Measurements from ENCODE around the gene KITLG. TPM values are rescaled to one million over a fixed set of nuclear protein-coding genes. Genes with fewer than 3 reads are reported as not detected.

The KITLG gene
- total RNA-seq, 1 donor from 2014 or later, result 13.2 TPM

- H3K4me1 ChIP-seq, result no peaks in the 10 kb centered on the region
- no peak overlapping the region for H3K4me3 ChIP-seq
- no peak for DNase-seq (ENCODE audit: low spot score in 2 of 2)
- TF ChIP-seq CTCF (IDR thresholded peaks at IDR 0.05), result no peak
- no peaks in the 10 kb centered on the region for H3K36me3 ChIP-seq
- intact Hi-C loops (cut with DNase I), result no loop called here
- no peaks in the 10 kb centered on the region for H3K27me3 ChIP-seq
- H3K9me3 ChIP-seq, result no peaks in the 10 kb centered on the region
- H3K27ac ChIP-seq, result no peak overlapping the region
Observed at GRCh38 chr12:88450136-88450535, 130.1 kb downstream of the KITLG start.

GRCh38 chr12:88448337-88448915, 131.8 kb downstream of the KITLG start:
- H3K27ac ChIP-seq, result no peak overlapping the region
- H3K4me1 ChIP-seq, result no peaks in the 10 kb centered on the region
- no peak overlapping the region for H3K4me3 ChIP-seq
- H3K27me3 ChIP-seq, result no peaks in the 10 kb centered on the region
- no peak for DNase-seq (ENCODE audit: low spot score in 2 of 2)
- intact Hi-C loops (cut with DNase I), result no loop called here
- no peak for TF ChIP-seq CTCF (IDR thresholded peaks at IDR 0.05)
- no peaks in the 10 kb centered on the region for H3K36me3 ChIP-seq
- H3K9me3 ChIP-seq, result no peaks in the 10 kb centered on the region

- Histone ChIP-seq H3K36me3 (no peaks in the 10 kb centered on the region), H3K27me3 (no peaks in the 10 kb centered on the region), H3K27ac (no peak overlapping the region), H3K9me3 (peaks cover 0 to 4% of the 10 kb centered on the region in 2 donors), H3K4me3 (no peak overlapping the region), H3K4me1 (no peaks in the 10 kb centered on the region)
- no peak for DNase-seq (ENCODE audit: low spot score in 2 of 2)
- intact Hi-C loops (cut with DNase I), result no loop called here
- TF ChIP-seq CTCF (IDR thresholded peaks at IDR 0.05), result no peak
Observed at GRCh38 chr12:88445705-88446394, 134.4 kb downstream of the KITLG start.

GRCh38 chr12:88444481-88444880, 135.8 kb downstream of the KITLG start:
- no peaks in the 10 kb centered on the region for H3K4me1 ChIP-seq
- intact Hi-C loops (cut with DNase I), result no loop called here
- H3K27ac ChIP-seq, result no peak overlapping the region
- no peak overlapping the region for H3K4me3 ChIP-seq
- peaks cover 0 to 4% of the 10 kb centered on the region in 2 donors for H3K9me3 ChIP-seq
- no peaks in the 10 kb centered on the region for H3K36me3 ChIP-seq
- H3K27me3 ChIP-seq, result no peaks in the 10 kb centered on the region
- no peak for TF ChIP-seq CTCF (IDR thresholded peaks at IDR 0.05)
- no peak for DNase-seq (ENCODE audit: low spot score in 2 of 2)

All from ascending aorta (tissue), 2 donors.